Testis (tissue), 2 donors: ENCODE results near the gene MPRIP.

Experiments used
- POLR2A ChIP-seq: fragments of 450-650 bp; IDR thresholded peaks from one replicate; pipeline ENCODE4 v1.6.1; 2017; ENCODE audit warnings: antibody characterized with exemption, mild to moderate bottlenecking, moderate library complexity
- TF ChIP-seq, protein P1 (sequence below), 3 experiments: fragments of 450-650 bp in 2 of 3; fragments of 200-600 bp in 1 of 3; sonication (generic) in 1 of 3; IDR thresholded peaks; one replicate each; pipeline ENCODE4 v1.5.1; 2016 to 2019; ENCODE audit warnings: antibody characterized with exemption in 3 of 3, mild to moderate bottlenecking in 2 of 3, moderate library complexity in 1 of 3

DNA sequence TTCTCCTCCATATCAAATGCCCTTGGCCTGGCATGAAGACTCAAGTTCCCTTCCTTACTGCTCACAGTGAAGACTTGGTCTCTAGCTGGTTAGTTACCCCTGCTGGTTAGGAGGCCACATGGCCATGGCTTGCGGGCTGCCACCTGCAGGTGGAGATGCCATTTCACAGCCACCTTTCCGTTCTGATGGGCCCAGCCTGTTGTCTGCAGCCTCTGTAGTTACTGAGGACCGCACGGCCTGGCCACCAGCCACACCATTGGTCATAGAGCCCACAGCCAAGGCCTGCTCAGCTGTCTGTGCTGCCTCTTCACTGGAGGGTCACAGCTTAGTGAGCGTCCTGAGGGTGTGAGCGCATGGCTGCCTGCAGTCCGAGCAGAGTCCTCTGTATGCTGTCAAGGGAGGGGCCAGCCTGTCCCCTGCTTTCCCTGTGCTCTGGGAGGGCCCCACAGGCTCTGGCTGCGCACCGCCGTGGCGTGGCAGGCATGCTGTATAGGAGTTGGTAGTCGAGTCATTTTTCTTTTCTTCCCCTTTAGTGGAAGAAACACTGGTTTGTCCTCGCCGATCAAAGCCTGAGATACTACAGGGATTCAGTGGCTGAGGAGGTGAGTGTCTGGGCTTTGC, 104.6 kb downstream of the MPRIP start:
- TF ChIP-seq, protein P1, sequence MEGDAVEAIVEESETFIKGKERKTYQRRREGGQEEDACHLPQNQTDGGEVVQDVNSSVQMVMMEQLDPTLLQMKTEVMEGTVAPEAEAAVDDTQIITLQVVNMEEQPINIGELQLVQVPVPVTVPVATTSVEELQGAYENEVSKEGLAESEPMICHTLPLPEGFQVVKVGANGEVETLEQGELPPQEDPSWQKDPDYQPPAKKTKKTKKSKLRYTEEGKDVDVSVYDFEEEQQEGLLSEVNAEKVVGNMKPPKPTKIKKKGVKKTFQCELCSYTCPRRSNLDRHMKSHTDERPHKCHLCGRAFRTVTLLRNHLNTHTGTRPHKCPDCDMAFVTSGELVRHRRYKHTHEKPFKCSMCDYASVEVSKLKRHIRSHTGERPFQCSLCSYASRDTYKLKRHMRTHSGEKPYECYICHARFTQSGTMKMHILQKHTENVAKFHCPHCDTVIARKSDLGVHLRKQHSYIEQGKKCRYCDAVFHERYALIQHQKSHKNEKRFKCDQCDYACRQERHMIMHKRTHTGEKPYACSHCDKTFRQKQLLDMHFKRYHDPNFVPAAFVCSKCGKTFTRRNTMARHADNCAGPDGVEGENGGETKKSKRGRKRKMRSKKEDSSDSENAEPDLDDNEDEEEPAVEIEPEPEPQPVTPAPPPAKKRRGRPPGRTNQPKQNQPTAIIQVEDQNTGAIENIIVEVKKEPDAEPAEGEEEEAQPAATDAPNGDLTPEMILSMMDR (IDR thresholded peaks at IDR 0.05) = peak in 1 of 3 experiments; percentile 12
- TF ChIP-seq POLR2A = no peak
